CD14-positive monocyte (primary cell): ENCODE data around the gene REXO4. TPM values are rescaled to one million over a fixed set of nuclear protein-coding genes. Genes with fewer than 3 reads are reported as not detected.
"Not testable (repeated sequence)": the region's sequence is repeated elsewhere in the genome, so short reads cannot be mapped to it uniquely, and the experiment has no call there.

Source experiments
- DNase-seq, 3 donors: peaks; one replicate each; pipeline ENCODE4 v3.0.0-alpha.2; 2011 to 2022
- H2AFZ ChIP-seq: 2 replicates; pipeline ENCODE4 v1.6.0; 2012; ENCODE audit warnings: mild to moderate bottlenecking, low read depth, low read length, inconsistent platforms; ENCODE audit not compliant: insufficient read depth, poor library complexity, severe bottlenecking
- H3K27ac ChIP-seq, 2 donors: 1 replicate in 1 of 2; 2 replicates in 1 of 2; pipeline ENCODE4 v1.5.1; 2012 to 2013; ENCODE audit warnings: low read length in 2 of 2, control low read depth in 1 of 2, inconsistent platforms in 1 of 2, low read depth in 1 of 2, mild to moderate bottlenecking in 1 of 2
- H3K27me3 ChIP-seq, 2 donors: one replicate each; pipeline versions ENCODE4 v1.6.0 to v1.6.1; 2011 to 2013; ENCODE audit warnings: low read length in 2 of 2; ENCODE audit not compliant: control insufficient read depth in 2 of 2, insufficient read depth in 2 of 2
- H3K36me3 ChIP-seq, 2 donors: replicated peaks in 1 of 2; 1 replicate in 1 of 2; 2 replicates in 1 of 2; pipeline versions ENCODE4 v1.5.1 to v1.6.1; 2012 to 2013; ENCODE audit warnings: low read length in 2 of 2, control low read depth in 1 of 2, inconsistent platforms in 1 of 2, mild to moderate bottlenecking in 1 of 2; ENCODE audit not compliant: insufficient read depth in 2 of 2, control insufficient read depth in 1 of 2
- H3K4me1 ChIP-seq, 2 donors: 1 replicate in 1 of 2; 2 replicates in 1 of 2; pipeline versions ENCODE4 v1.5.1 to v1.6.1; 2012 to 2013; ENCODE audit warnings: low read length in 2 of 2, control low read depth in 1 of 2, inconsistent platforms in 1 of 2, mild to moderate bottlenecking in 1 of 2, moderate library complexity in 1 of 2; ENCODE audit not compliant: insufficient read depth in 2 of 2, control insufficient read depth in 1 of 2
- H3K4me2 ChIP-seq: replicated peaks from 2 replicates; pipeline ENCODE3; 2012; ENCODE audit warnings: low read length, moderate library complexity, mild to moderate bottlenecking; ENCODE audit not compliant: poor library complexity, severe bottlenecking; ENCODE audit errors: extremely low read depth
- H3K4me3 ChIP-seq, 3 experiments: fragments of 200-600 bp in 1 of 3; sonication (generic) in 1 of 3; replicated peaks in 1 of 3; 1 replicate in 2 of 3; 2 replicates in 1 of 3; pipeline ENCODE4 v1.5.1; 2011 to 2013; ENCODE audit warnings: low read length in 3 of 3, mild to moderate bottlenecking in 3 of 3, control low read depth in 2 of 3, low read depth in 2 of 3, inconsistent platforms in 1 of 3, moderate library complexity in 1 of 3
- H3K79me2 ChIP-seq: 2 replicates; pipeline ENCODE4 v1.6.0; 2012; ENCODE audit warnings: mild to moderate bottlenecking, control low read depth, inconsistent platforms, low read length, moderate library complexity; ENCODE audit not compliant: insufficient read depth
- H3K9ac ChIP-seq: 2 replicates; pipeline ENCODE4 v1.6.0; 2017; ENCODE audit warnings: low read length, mild to moderate bottlenecking; ENCODE audit not compliant: insufficient read depth, poor library complexity, severe bottlenecking
- H3K9me3 ChIP-seq, 2 donors: replicated peaks in 1 of 2; 1 replicate in 1 of 2; 2 replicates in 1 of 2; pipeline versions ENCODE4 v1.5.1 to v1.6.1; 2012 to 2013; ENCODE audit warnings: low read length in 2 of 2, control low read depth in 1 of 2; ENCODE audit not compliant: control insufficient read depth in 1 of 2, insufficient read depth in 1 of 2
- H4K20me1 ChIP-seq: 2 replicates; pipeline ENCODE4 v1.6.0; 2012; ENCODE audit warnings: mild to moderate bottlenecking, low read length, control low read depth, moderate library complexity; ENCODE audit not compliant: insufficient read depth
- H3K27ac Mint-ChIP-seq, 7 donors: one replicate each; pipeline ENCODE4 v1.8.0; 2020; ENCODE audit warnings: mild to moderate bottlenecking in 7 of 7, mixed read lengths in 7 of 7, moderate library complexity in 6 of 7, inconsistent platforms in 2 of 7
- H3K27me3 Mint-ChIP-seq, 3 donors: one replicate each; pipeline ENCODE4 v1.8.0; 2021 to 2022; ENCODE audit warnings: low read depth in 3 of 3, mild to moderate bottlenecking in 3 of 3, mixed read lengths in 3 of 3, moderate library complexity in 3 of 3, inconsistent platforms in 1 of 3
- H3K36me3 Mint-ChIP-seq, 2 donors: one replicate each; pipeline ENCODE4 v1.8.0; 2020; ENCODE audit warnings: mixed read lengths in 2 of 2, inconsistent platforms in 1 of 2, mild to moderate bottlenecking in 1 of 2
- H3K4me1 Mint-ChIP-seq: one replicate; pipeline ENCODE4 v1.8.0; 2020; ENCODE audit warnings: mild to moderate bottlenecking, mixed read lengths
- H3K4me3 Mint-ChIP-seq, 2 donors: one replicate each; pipeline ENCODE4 v1.8.0; 2020; ENCODE audit warnings: mild to moderate bottlenecking in 2 of 2, mixed read lengths in 2 of 2, moderate library complexity in 1 of 2
- H3K9me3 Mint-ChIP-seq, 7 donors: one replicate each; pipeline ENCODE4 v1.8.0; 2020 to 2022; ENCODE audit warnings: mixed read lengths in 7 of 7, mild to moderate bottlenecking in 6 of 7, moderate library complexity in 6 of 7, inconsistent platforms in 2 of 7
- WGBS: methylation state at CpG from one replicate; pipeline ENCODE4 v1.1.5; 2013; ENCODE audit warnings: missing lambda C conversion rate; ENCODE audit not compliant: insufficient coverage; 5-methylcytosine and 5-hydroxymethylcytosine counted together
- intact Hi-C, 2 donors: fragments of 100-400 bp; cut with micrococcal nuclease; formaldehyde crosslinking; loops; one replicate each; pipeline versions ENCODE4 v1.15.0 to v1.15.1; 2023
- polyA plus RNA-seq, 3 donors: library from polyadenylated mRNA; depleted of rRNA in 1 of 3; unstranded in 2 of 3; stranded (reverse) in 1 of 3; fragments of 300-500 nt in 2 of 3; fragments of >200 nt in 1 of 3; fragmentation: Illumina TruSeq in 2 of 3; gene quantifications; 1 replicate in 2 of 3; 2 replicates in 1 of 3; pipeline ENCODE4 v1.2.3, GENCODE V29; 2012 to 2021
- TF ChIP-seq, protein P1 (sequence below): fragments of 200-600 bp; IDR thresholded peaks from one replicate; pipeline ENCODE4 v1.8.0; 2022; ENCODE audit warnings: antibody characterized with exemption, mild to moderate bottlenecking

The REXO4 gene
- polyA plus RNA-seq, 3 donors: 3.0 to 11.0 (median 4.2) TPM

DNA sequence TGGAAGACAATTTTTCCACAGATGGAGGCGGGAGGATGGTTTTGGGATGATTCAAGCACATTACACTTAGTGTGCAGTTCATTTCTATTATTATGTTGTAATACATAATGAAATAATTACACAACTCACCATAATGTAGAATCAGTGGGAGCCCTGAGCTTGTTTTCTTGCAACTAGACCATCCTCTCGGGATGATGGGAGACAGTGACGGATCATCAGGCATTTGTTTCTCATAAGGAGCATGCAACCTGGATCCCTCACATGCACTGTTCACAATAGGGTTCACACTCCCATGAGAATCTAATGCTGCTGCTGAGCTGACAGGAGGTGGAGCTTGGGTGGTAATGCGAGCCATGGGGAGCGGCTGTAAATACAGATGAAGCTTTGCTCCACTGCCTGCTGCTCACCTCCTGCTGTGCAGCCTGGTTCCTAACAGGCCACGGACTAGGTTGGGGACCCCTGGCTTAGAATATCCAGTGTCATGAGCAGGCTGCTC lies 40.0 kb downstream of the REXO4 start:
- H3K4me3 Mint-ChIP-seq: no peak overlapping the region
- Histone ChIP-seq H2AFZ (no peak overlapping the region), H3K4me3 (no peak overlapping the region), H3K4me1 (peaks cover 21 to 39% of the 10 kb centered on the region in 2 donors), H3K9ac (no peak overlapping the region), H3K4me2 (no peak overlapping the region), H3K27me3 (no peaks in the 10 kb centered on the region), H3K36me3 (peaks cover 0 to 6% of the 10 kb centered on the region in 2 donors), H3K9me3 (no peaks in the 10 kb centered on the region), H3K79me2 (peaks cover 30% of the 10 kb centered on the region), H3K27ac (no peak overlapping the region), H4K20me1 (peaks cover 26% of the 10 kb centered on the region)
- H3K4me1 Mint-ChIP-seq: peaks cover 36% of the 10 kb centered on the region
- 97% methylated on average over 3 of the region's 6 CpGs for WGBS
- no peak overlapping the region for H3K27ac Mint-ChIP-seq
- no peak for DNase-seq
- H3K9me3 Mint-ChIP-seq: no peaks in the 10 kb centered on the region
- H3K27me3 Mint-ChIP-seq: peaks cover 0 to 5% (median 3%) of the 10 kb centered on the region in 3 donors
- intact Hi-C loops: loop anchor here (2.0 to 10.0 kb wide), 2 partner anchors 41 to 343 kb away; partner anchors contain the start of genes GTF3C5 (in 1 of the 2) and SURF6 (in 1 of the 2)
- H3K36me3 Mint-ChIP-seq: peaks cover 0 to 9% of the 10 kb centered on the region in 2 donors
- TF ChIP-seq, protein P1, sequence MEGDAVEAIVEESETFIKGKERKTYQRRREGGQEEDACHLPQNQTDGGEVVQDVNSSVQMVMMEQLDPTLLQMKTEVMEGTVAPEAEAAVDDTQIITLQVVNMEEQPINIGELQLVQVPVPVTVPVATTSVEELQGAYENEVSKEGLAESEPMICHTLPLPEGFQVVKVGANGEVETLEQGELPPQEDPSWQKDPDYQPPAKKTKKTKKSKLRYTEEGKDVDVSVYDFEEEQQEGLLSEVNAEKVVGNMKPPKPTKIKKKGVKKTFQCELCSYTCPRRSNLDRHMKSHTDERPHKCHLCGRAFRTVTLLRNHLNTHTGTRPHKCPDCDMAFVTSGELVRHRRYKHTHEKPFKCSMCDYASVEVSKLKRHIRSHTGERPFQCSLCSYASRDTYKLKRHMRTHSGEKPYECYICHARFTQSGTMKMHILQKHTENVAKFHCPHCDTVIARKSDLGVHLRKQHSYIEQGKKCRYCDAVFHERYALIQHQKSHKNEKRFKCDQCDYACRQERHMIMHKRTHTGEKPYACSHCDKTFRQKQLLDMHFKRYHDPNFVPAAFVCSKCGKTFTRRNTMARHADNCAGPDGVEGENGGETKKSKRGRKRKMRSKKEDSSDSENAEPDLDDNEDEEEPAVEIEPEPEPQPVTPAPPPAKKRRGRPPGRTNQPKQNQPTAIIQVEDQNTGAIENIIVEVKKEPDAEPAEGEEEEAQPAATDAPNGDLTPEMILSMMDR: no peak

DNA sequence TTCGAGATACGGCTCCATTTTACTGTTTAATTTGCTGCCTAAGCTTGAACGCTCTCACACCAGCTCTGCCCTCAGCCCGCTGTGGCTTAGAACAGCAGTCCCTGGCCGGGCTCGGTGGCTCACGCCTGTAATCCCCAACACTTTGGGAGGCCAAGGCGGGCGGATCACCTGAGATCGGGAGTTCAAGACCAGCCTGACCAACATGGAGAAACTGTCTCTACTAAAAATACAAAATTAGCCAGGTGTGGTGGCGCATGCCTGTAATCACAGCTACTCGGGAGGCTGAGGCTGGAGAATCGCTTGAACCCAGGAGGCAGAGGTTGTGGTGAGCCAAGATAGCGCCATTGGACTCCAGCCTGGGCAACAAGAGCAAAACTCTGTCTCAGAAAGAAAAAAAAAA lies 40.5 kb downstream of the REXO4 start:
- not testable (repeated sequence) for H3K27ac Mint-ChIP-seq, H3K9me3 ChIP-seq, H3K27me3 ChIP-seq, H3K4me2 ChIP-seq, H2AFZ ChIP-seq, H3K4me3 ChIP-seq, H3K9me3 Mint-ChIP-seq, H3K4me3 Mint-ChIP-seq, H3K27me3 Mint-ChIP-seq, DNase-seq, H3K9ac ChIP-seq, H3K27ac ChIP-seq
- Mint-ChIP-seq H3K4me1 (peaks cover 41% of the 10 kb centered on the region), H3K36me3 (peaks cover 3 to 14% of the 10 kb centered on the region in 2 donors)
- Histone ChIP-seq H3K36me3 (peaks cover 4 to 11% of the 10 kb centered on the region in 2 donors), H4K20me1 (peaks cover 31% of the 10 kb centered on the region), H3K79me2 (peaks cover 35% of the 10 kb centered on the region), H3K4me1 (peaks cover 21 to 44% of the 10 kb centered on the region in 2 donors)
- intact Hi-C loops: loop anchor here (2.0 to 10.0 kb wide), 2 partner anchors 40 to 342 kb away; partner anchors contain the start of genes GTF3C5 (in 1 of the 2) and SURF6 (in 1 of the 2)
- WGBS: 95% methylated on average over 11 of the region's 14 CpGs
